COLO668 (cell line): ENCODE data around the gene HOXC5.

Source experiments
- DNase-seq: peaks from one replicate; lab custom pipeline; 2025; ENCODE audit not compliant: unreplicated experiment; lab: John Stamatoyannopoulos, UW

The HOXC5 gene

DNA sequence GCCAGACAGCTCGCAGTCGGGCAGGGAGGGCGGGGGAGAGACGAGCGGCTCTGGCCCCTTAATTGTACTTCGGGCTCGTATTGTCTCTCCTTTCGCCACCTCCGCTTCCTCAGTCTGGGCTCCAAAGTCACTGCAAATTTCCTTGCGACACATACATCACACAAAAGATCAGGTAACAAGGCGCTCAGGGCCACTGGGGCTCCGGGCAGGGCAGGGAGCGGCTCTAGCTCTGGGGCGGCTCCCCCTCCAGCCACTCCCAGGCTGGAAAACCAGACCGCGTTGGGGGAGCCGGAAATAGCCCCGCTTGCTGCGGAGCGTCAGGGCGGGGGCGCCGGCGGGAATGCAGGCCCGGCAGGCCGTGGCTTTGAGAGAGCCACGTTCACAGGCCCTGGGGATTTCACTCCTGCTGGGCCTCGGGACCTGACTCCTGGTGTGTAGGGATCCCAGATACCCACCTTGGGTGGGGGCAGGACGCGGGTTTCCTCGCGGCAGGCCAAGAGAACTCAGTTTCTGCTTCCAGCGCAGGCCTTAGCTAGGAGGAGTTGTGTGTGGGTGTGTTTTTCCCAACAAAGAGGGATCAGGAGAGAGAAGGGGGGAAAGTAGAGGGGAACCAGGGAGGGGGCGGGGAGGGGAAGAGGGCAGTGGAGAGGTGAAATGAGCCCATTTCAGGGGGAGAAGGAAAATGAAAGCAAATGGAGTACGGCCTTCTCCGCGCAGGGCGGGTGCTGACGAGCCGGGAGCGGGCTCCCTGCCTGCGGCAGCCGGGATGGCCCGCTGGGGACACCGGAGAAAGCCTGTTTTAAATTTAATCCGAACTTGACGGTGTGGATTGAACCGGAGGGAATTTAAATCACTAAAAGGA is 37.2 kb upstream of the HOXC5 start:
- peak; percentile 20 for DNase-seq

DNA sequence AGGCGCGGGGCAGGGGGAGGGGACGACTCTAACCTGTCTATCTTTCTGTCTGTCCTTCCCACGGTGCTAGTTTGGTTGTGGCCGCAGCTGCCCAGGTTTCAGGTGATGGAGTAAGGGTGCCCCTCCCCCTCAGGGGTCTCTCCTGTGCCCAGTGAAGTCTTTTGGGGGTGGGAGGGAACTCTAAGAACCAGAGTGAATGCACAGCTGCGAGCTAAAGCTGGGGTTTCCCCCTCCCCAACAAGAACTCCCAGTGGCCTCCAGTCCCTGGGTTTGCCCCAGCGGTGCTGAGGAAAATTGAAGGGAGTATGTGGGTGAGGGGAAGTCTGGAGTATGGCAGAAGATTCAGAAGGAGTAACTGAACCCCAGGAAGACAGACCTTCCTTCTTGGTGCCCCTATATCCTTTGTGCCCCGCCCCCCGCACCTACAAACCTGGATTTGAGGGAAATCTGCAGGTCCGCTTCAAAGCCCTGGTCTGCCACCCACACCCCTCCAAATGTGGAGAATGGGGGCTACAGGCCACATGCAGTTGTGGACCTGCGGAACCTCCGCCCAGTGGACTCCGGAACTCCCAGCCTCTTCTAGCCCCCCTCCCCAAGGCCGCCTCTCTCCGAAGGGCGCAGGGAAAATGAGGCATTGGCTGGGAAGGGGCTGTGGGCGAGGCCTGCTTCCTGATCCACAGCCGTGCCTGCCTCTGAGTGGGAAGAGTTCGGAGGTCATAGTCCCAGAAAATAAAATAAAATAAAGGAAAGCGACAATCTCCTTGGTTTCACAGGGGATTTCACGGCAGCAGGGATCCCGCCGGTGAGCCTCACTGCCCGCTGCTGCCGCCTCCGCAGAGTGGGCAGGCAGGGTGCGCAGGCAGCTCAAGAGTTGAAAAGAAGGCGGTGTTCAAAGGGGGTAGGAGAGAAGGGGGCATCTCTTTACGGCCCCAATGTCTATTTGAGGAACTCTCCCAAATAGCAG is 36.3 kb upstream of the HOXC5 start:
- DNase-seq: no peak

GRCh38 chr12:53997204-53998109 is 35.4 kb upstream of the HOXC5 start:
- no peak for DNase-seq

GRCh38 chr12:53998110-53998899 is 34.5 kb upstream of the HOXC5 start:
- DNase-seq: no peak

- no peak for DNase-seq
These were observed 34.0 kb upstream of the HOXC5 start for GRCh38 chr12:53998900-53999236.

DNA sequence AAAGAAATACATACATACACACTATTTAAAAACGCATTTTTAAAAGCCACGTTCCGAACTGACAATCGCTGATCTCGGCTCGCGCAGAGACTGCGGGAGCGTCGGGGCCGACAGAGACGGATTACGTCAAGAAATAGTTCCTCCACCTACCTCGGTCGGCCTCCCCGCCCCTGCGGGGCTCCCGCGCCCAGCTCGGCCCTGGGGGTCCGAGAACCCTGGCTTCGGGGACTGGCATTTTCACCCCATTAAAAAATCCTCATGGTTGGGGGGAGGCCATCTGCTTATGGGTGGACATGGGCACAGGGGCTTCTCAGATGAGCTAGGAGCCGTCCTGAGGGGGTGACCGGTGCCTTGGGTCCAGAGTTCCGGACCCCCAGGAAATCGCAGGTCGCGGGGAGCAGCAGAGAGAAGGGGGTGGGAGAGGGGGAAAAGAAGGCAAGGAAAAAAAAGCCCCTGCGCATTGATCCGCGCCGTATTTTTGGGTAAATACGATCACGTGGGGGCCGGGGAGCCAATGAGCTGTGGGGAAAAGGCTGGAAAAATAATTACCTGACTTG is 33.2 kb upstream of the HOXC5 start:
- DNase-seq: no peak

DNA sequence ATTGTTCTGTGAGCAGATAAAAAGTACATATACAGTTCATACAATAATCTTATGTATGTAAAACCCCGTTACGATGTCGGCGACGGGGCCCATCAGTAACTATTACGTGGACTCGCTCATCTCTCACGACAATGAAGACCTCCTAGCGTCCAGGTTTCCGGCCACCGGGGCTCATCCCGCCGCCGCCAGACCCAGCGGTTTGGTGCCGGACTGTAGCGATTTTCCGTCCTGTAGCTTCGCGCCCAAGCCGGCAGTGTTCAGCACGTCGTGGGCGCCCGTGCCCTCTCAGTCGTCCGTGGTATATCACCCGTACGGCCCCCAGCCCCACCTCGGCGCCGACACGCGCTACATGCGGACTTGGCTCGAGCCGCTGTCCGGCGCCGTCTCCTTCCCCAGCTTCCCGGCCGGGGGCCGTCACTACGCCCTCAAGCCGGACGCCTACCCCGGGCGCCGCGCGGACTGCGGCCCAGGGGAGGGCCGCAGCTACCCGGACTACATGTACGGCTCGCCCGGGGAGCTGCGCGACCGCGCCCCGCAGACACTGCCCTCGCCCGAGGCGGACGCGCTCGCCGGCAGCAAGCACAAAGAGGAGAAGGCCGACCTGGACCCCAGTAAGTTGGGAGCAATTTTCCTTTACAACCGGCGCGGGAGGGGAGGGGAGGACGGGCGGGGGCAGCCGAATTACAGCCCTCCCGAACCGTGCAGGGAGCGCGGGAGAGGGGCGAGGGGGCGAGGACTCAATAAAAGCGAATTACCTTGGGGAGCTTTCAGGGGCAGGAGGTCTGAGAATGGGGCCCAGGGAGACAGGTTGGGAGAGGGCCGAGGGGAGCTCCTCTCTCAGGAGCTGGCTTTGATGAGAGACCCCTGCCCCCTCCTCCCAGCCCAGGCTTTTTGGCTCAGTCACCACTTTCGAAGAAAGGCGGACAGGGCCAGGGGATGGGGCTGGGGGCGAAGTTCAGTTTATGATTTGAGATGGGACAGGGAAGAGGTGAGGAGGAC is 32.4 kb upstream of the HOXC5 start, which contains the start of gene HOXC9:
Gene HOXC9, plus strand, starts transcription at position 46 of the 999 bp plus-strand sequence. Its CDS starts 28 bp downstream, at position 74.
- no peak for DNase-seq

- no peak for DNase-seq
These were observed 31.3 kb upstream of the HOXC5 start for GRCh38 chr12:54001283-54002187.

GRCh38 chr12:54002278-54002914 is 30.5 kb upstream of the HOXC5 start:
- no peak for DNase-seq

GRCh38 chr12:54002915-54003389 is 29.9 kb upstream of the HOXC5 start:
- no peak for DNase-seq

DNA sequence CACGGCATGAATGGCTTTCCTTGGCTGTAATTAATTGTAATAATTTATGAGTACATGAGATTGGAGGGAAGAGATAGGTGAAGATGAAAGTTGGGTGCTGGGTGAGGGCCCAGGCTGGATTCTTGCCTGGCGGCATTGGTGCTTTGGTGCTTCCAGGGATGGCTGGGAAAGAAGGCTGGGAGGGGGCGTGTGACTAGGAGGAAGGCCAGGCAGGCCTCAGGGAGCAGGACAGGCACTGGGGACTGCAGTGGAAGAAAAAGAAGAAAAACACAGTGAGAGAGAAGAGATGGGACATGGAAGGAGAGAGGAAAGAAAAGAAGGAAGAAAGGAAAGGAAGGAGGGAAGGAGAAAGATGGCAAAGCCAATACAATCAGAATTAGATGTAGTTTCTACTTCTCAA is 29.2 kb upstream of the HOXC5 start:
- no peak for DNase-seq

GRCh38 chr12:54004063-54004840 is 28.6 kb upstream of the HOXC5 start:
- no peak for DNase-seq

GRCh38 chr12:54004841-54005530 is 27.9 kb upstream of the HOXC5 start:
- DNase-seq: peak; percentile 0

GRCh38 chr12:54005531-54005852 is 27.4 kb upstream of the HOXC5 start:
- no peak for DNase-seq

DNA sequence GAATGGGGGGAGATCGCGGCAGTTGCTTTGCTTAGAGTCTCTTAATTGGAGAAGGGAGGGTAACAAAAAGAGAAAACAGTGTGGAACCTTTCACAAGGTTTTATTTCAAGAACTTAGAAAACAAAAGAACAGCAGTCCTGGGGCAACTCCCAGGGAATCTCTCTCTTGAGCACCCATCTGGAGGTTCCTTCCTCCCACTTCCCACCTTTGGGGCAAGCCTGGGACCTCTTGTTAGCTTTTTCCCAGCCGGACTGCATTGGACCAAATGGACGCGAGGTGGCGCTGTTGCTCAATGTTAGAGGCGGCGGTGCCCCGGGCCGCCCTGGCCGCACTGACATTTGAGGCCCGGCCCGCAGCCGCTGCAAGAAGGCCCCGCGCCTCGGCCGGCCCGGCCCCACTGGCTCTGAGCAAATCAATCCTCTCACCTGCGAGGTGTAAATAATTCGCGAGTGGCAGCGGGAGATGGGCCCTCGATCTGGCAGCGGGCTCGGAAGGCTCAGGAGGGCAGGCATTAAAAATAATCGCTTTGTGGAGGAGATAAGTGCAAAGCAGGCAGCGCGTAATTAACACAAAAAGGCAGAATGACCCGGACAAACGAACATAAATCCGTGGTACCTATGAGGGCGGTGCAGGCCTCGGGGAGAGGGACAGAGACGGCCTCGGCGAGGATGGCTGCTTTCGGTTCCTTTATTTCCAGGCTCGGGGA is 26.8 kb upstream of the HOXC5 start:
- DNase-seq: peak; percentile 62
